Upper lobe of left lung (tissue), 6 donors: ENCODE results near the gene FBLN1. TPM values are rescaled to one million over a fixed set of nuclear protein-coding genes. Genes with fewer than 3 reads are reported as not detected.
"Not testable (repeated sequence)": the region's sequence is repeated elsewhere in the genome, so short reads cannot be mapped to it uniquely, and the experiment has no call there.

Experiments
- ATAC-seq, 2 donors: fragments of 200-7000 bp; cut with Tn5 transposase; one replicate each; pipeline ENCODE4 v1.9.1; 2022; ENCODE audit warnings: mild to moderate bottlenecking in 2 of 2, moderate library complexity in 2 of 2; ENCODE audit not compliant: low FRiP score in 2 of 2
- DNase-seq, 2 donors: peaks; one replicate each; pipeline ENCODE4 v3.0.0-alpha.2; 2019 to 2020
- H3K27ac ChIP-seq, 4 donors: fragments of 200-600 bp; sonication (generic); one replicate each; pipeline ENCODE4 v1.5.1; 2016 to 2019
- H3K27me3 ChIP-seq, 4 donors: fragments of 200-600 bp; sonication (generic); one replicate each; pipeline ENCODE4 v1.5.1; 2017 to 2019
- H3K36me3 ChIP-seq, 4 donors: fragments of 200-600 bp; sonication (generic); one replicate each; pipeline ENCODE4 v1.5.1; 2016 to 2019
- H3K4me1 ChIP-seq, 4 donors: fragments of 200-600 bp; sonication (generic); one replicate each; pipeline ENCODE4 v1.5.1; 2018 to 2019
- H3K4me3 ChIP-seq, 4 donors: fragments of 200-600 bp; sonication (generic); one replicate each; pipeline ENCODE4 v1.5.1; 2017 to 2019; ENCODE audit warnings: mild to moderate bottlenecking in 2 of 4, moderate library complexity in 1 of 4
- H3K9me3 ChIP-seq, 4 donors: fragments of 200-600 bp; sonication (generic); one replicate each; pipeline ENCODE4 v1.5.1; 2018 to 2019
- CTCF ChIP-seq, 6 experiments: fragments of 450-650 bp in 4 of 6; fragments of 200-600 bp in 2 of 6; sonication (generic) in 2 of 6; IDR thresholded peaks; one replicate each; pipeline ENCODE4 v1.5.1; 2016 to 2019; ENCODE audit warnings: antibody characterized with exemption in 6 of 6
- EP300 ChIP-seq, 4 donors: sonication (generic); formaldehyde crosslinking; IDR thresholded peaks; one replicate each; pipeline ENCODE4 v1.5.1; 2017; ENCODE audit warnings: antibody characterized with exemption in 4 of 4, control low read depth in 2 of 4
- POLR2A ChIP-seq, 4 donors: fragments of 450-650 bp; IDR thresholded peaks; one replicate each; pipeline ENCODE4 v1.5.1; 2016 to 2017; ENCODE audit warnings: antibody characterized with exemption in 4 of 4, mild to moderate bottlenecking in 2 of 4
- POLR2AphosphoS5 ChIP-seq, 2 donors: sonication (generic); formaldehyde crosslinking; IDR thresholded peaks; one replicate each; pipeline ENCODE4 v1.5.1; 2017; ENCODE audit warnings: antibody characterized with exemption in 2 of 2
- WGBS, 2 donors: methylation state at CpG; one replicate each; pipeline ENCODE4 v1.1.5; 2017 to 2018; 5-methylcytosine and 5-hydroxymethylcytosine counted together
- total RNA-seq, 6 donors: library from RNA; depleted of rRNA in 4 of 6; stranded (reverse); fragments of >200 nt in 4 of 6; gene quantifications; one replicate each; pipeline versions ENCODE4 v1.1.0 to v1.2.1, GENCODE V29; 2016 to 2021
- donor health status: DM: no; HTN: no; CAD: no; lungs with moderate emphysema.
- donor health status: DM: no; HTN: yes; CAD: no; lungs with severe emphysema.

The FBLN1 gene
- total RNA-seq, 6 donors from 2014 or later: 63.9 to 523 (median 207) TPM

GRCh38 chr22:45616432-45616831 is 113.7 kb downstream of the FBLN1 start:
- WGBS, 2 donors: 83 to 93% methylated on average over 2 of the region's 2 CpGs
- Histone ChIP-seq H3K9me3 (no peaks in the 10 kb centered on the region), H3K4me3 (no peak overlapping the region), H3K27me3 (no peaks in the 10 kb centered on the region), H3K36me3 (no peaks in the 10 kb centered on the region), H3K4me1 (peaks cover 0 to 9% (median 3%) of the 10 kb centered on the region in 4 donors), H3K27ac (no peak overlapping the region)
- no peak for DNase-seq
- no peak for ATAC-seq
- no peak for TF ChIP-seq POLR2AphosphoS5 (IDR thresholded peaks at IDR 0.05)
- no peak for TF ChIP-seq EP300 (IDR thresholded peaks at IDR 0.05)
- TF ChIP-seq POLR2A (IDR thresholded peaks at IDR 0.05): no peak
- TF ChIP-seq CTCF (IDR thresholded peaks at IDR 0.05): no peak

GRCh38 chr22:45617948-45618347 is 115.3 kb downstream of the FBLN1 start:
- Histone ChIP-seq H3K9me3 (no peaks in the 10 kb centered on the region), H3K27me3 (no peaks in the 10 kb centered on the region), H3K4me3 (no peak overlapping the region), H3K27ac (no peak overlapping the region), H3K36me3 (no peaks in the 10 kb centered on the region), H3K4me1 (peaks cover 0 to 9% (median 0%) of the 10 kb centered on the region in 4 donors)
- ATAC-seq: no peak
- 59 to 89% methylated on average over 4 to 6 of the region's 8 CpGs for WGBS, 2 donors
- no peak for DNase-seq
- TF ChIP-seq POLR2A (IDR thresholded peaks at IDR 0.05) (no peak), CTCF (IDR thresholded peaks at IDR 0.05) (no peak), POLR2AphosphoS5 (IDR thresholded peaks at IDR 0.05) (no peak), EP300 (IDR thresholded peaks at IDR 0.05) (no peak)

- Histone ChIP-seq H3K9me3 (no peaks in the 10 kb centered on the region), H3K4me3 (no peak overlapping the region), H3K27ac (no peak overlapping the region), H3K4me1 (peaks cover 0 to 9% (median 4%) of the 10 kb centered on the region in 4 donors), H3K27me3 (no peaks in the 10 kb centered on the region), H3K36me3 (no peaks in the 10 kb centered on the region)
- DNase-seq: no peak
- no peak for ATAC-seq
- WGBS, 2 donors: 61 to 77% methylated on average over 3 of the region's 3 CpGs
- TF ChIP-seq POLR2AphosphoS5 (IDR thresholded peaks at IDR 0.05) (no peak), CTCF (IDR thresholded peaks at IDR 0.05) (no peak), POLR2A (IDR thresholded peaks at IDR 0.05) (no peak), EP300 (IDR thresholded peaks at IDR 0.05) (no peak)
These were observed 118.0 kb downstream of the FBLN1 start for GRCh38 chr22:45620706-45621105.

- no peaks in the 10 kb centered on the region for H3K36me3 ChIP-seq
- no peak for ATAC-seq
- no peaks in the 10 kb centered on the region for H3K27me3 ChIP-seq
- WGBS, 2 donors: 83 to 89% methylated on average over 8 to 11 of the region's 11 CpGs
- H3K27ac ChIP-seq: no peak overlapping the region
- TF ChIP-seq EP300 (IDR thresholded peaks at IDR 0.05): no peak
- no peak for TF ChIP-seq CTCF (IDR thresholded peaks at IDR 0.05)
- no peak for TF ChIP-seq POLR2AphosphoS5 (IDR thresholded peaks at IDR 0.05)
- TF ChIP-seq POLR2A (IDR thresholded peaks at IDR 0.05): no peak
- H3K4me3 ChIP-seq: no peak overlapping the region
- no peak for DNase-seq
- peaks cover 0 to 9% (median 4%) of the 10 kb centered on the region in 4 donors for H3K4me1 ChIP-seq
- H3K9me3 ChIP-seq: no peaks in the 10 kb centered on the region
These were observed 119.3 kb downstream of the FBLN1 start for GRCh38 chr22:45621836-45622600.

GRCh38 chr22:45623464-45624145 is 120.9 kb downstream of the FBLN1 start:
- not testable (repeated sequence) for H3K36me3 ChIP-seq, H3K27ac ChIP-seq, ATAC-seq, DNase-seq, H3K4me1 ChIP-seq, H3K27me3 ChIP-seq, H3K4me3 ChIP-seq, H3K9me3 ChIP-seq
- 78 to 86% methylated on average over 3 of the region's 3 CpGs for WGBS, 2 donors
